Neural cell (in vitro differentiated cells): ENCODE measurements around the gene ST3GAL4.

Experiments used
- CTCF ChIP-seq: fragments of 450-650 bp; IDR thresholded peaks from 2 replicates; pipeline ENCODE4 v1.5.1; 2014; ENCODE audit warnings: antibody characterized with exemption, mild to moderate bottlenecking, moderate library complexity; ENCODE audit not compliant: poor library complexity, severe bottlenecking
- EP300 ChIP-seq: fragments of 450-650 bp; conservative IDR thresholded peaks from 2 replicates; pipeline ENCODE4 v1.6.1; 2014; ENCODE audit warnings: antibody characterized with exemption, mild to moderate bottlenecking, moderate library complexity; ENCODE audit not compliant: poor library complexity, severe bottlenecking
- EZH2 ChIP-seq: fragments of 200-600, 300-800 bp; shearing (Covaris generic), sonication (generic); IDR thresholded peaks from 2 replicates; pipeline ENCODE4 v1.6.1; 2014; ENCODE audit warnings: antibody characterized with exemption, low read length, borderline replicate concordance, mild to moderate bottlenecking; ENCODE audit not compliant: insufficient read depth, poor library complexity, severe bottlenecking
- POLR2AphosphoS5 ChIP-seq: IDR thresholded peaks from 2 replicates; pipeline ENCODE4 v1.6.1; 2012

- no peak for TF ChIP-seq POLR2AphosphoS5
- no peak for TF ChIP-seq CTCF
- no peak for TF ChIP-seq EZH2
- TF ChIP-seq EP300 = no peak
These were observed 82.8 kb downstream of the ST3GAL4 start for GRCh38 chr11:126438272-126438671.
